Smooth muscle cell (in vitro differentiated cells): Measurements from ENCODE around the gene ARSB. TPM values are rescaled to one million over a fixed set of nuclear protein-coding genes. Genes with fewer than 3 reads are reported as not detected.

ENCODE experiments used
- DNase-seq: peaks from one replicate; lab custom pipeline; 2025; ENCODE audit not compliant: unreplicated experiment; lab: John Stamatoyannopoulos, UW
- H2AFZ ChIP-seq: fragments of 200-600 bp; sonication (generic); 2 replicates; pipeline ENCODE4 v1.6.0; 2016; ENCODE audit warnings: antibody characterized with exemption, low read depth, mild to moderate bottlenecking
- H3F3A ChIP-seq: fragments of 200-600 bp; sonication (generic); 2 replicates; pipeline ENCODE4 v1.6.0; 2017; ENCODE audit warnings: antibody characterized with exemption, low read depth
- H3K27ac ChIP-seq: fragments of 200-600 bp; sonication (generic); 2 replicates; pipeline ENCODE4 v1.5.1; 2016; ENCODE audit warnings: low read depth, mild to moderate bottlenecking
- H3K27me3 ChIP-seq: fragments of 200-600 bp; sonication (generic); 2 replicates; pipeline ENCODE4 v1.6.1; 2016; ENCODE audit warnings: low read depth, mild to moderate bottlenecking
- H3K36me3 ChIP-seq: fragments of 200-600 bp; sonication (generic); 2 replicates; pipeline ENCODE4 v1.5.1; 2016; ENCODE audit warnings: low read depth
- H3K4me1 ChIP-seq: fragments of 200-600 bp; sonication (generic); 2 replicates; pipeline ENCODE4 v1.5.1; 2016; ENCODE audit warnings: low read depth
- H3K4me2 ChIP-seq: fragments of 200-600 bp; sonication (generic); 2 replicates; pipeline ENCODE4 v1.6.0; 2016; ENCODE audit warnings: mild to moderate bottlenecking
- H3K4me3 ChIP-seq: fragments of 200-600 bp; sonication (generic); 2 replicates; pipeline ENCODE4 v1.5.1; 2016; ENCODE audit warnings: mild to moderate bottlenecking
- H3K79me2 ChIP-seq: fragments of 200-600 bp; sonication (generic); 2 replicates; pipeline ENCODE4 v1.6.0; 2016; ENCODE audit warnings: low read depth, mild to moderate bottlenecking
- H3K9ac ChIP-seq: fragments of 200-600 bp; sonication (generic); 2 replicates; pipeline ENCODE4 v1.6.0; 2016; ENCODE audit warnings: low read depth
- H3K9me3 ChIP-seq: fragments of 200-600 bp; sonication (generic); replicated peaks from 2 replicates; pipeline ENCODE4 v1.5.1; 2016; ENCODE audit warnings: low read depth
- H4K20me1 ChIP-seq: fragments of 200-600 bp; sonication (generic); 2 replicates; pipeline ENCODE4 v1.6.0; 2016; ENCODE audit warnings: low read depth
- whole genome bisulfite sequencing: methylation state at CpG from one replicate; pipeline ENCODE4 v1.1.7; 2016; ENCODE audit warnings: low lambda C conversion rate; 5-methylcytosine and 5-hydroxymethylcytosine counted together
- polyA plus RNA-seq: library from polyadenylated mRNA; unstranded; fragments of >200 nt; fragmentation: Nextera tagmentation; extraction: Ambion mirVana; gene quantifications from 2 replicates; pipeline ENCODE4 v1.2.1, GENCODE V29; 2016
- total RNA-seq: library from RNA; depleted of rRNA; stranded (reverse); fragments of >200 nt; gene quantifications from 2 replicates; pipeline ENCODE4 v1.2.3, GENCODE V29; 2014
- TF ChIP-seq, protein P1 (sequence below): fragments of 200-600 bp; sonication (generic); IDR thresholded peaks from 2 replicates; pipeline ENCODE4 v1.5.1; 2017; ENCODE audit warnings: borderline replicate concordance, mild to moderate bottlenecking, antibody characterized with exemption; ENCODE audit not compliant: insufficient read depth, poor library complexity, severe bottlenecking

Gene ARSB
- total and polyA plus RNA-seq, 2 experiments from 2014 or later = 17.5 to 23.2 TPM

DNA sequence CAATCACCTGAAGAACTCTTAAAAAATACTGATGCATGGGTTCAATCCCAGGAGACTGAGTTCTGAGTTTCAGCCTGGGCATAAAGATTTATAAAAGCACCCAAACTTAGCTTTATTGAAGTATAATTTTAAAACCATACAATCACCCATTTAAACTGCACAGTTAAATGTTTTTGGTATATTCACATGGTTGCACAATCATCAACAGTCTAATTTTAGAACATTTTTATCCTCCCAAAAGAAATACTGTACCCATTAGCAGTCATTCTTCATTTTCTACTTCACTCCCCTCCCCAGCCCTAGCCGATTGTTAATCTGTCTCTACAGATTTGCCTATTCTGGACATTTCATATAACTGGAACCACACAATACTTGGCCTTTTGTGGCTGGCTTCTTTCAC, 141.7 kb downstream of the ARSB start:
- no peak overlapping the region for H2AFZ ChIP-seq
- no peak overlapping the region for H3K9ac ChIP-seq
- no peak for DNase-seq
- H3K36me3 ChIP-seq = no peaks in the 10 kb centered on the region
- H3F3A ChIP-seq = no peaks in the 10 kb centered on the region
- WGBS = 95% methylated on average over 1 of the region's 1 CpG
- H3K79me2 ChIP-seq = no peaks in the 10 kb centered on the region
- H4K20me1 ChIP-seq = no peaks in the 10 kb centered on the region
- H3K9me3 ChIP-seq = peaks cover 4% of the 10 kb centered on the region
- no peaks in the 10 kb centered on the region for H3K27me3 ChIP-seq
- H3K27ac ChIP-seq = no peak overlapping the region
- TF ChIP-seq, protein P1, sequence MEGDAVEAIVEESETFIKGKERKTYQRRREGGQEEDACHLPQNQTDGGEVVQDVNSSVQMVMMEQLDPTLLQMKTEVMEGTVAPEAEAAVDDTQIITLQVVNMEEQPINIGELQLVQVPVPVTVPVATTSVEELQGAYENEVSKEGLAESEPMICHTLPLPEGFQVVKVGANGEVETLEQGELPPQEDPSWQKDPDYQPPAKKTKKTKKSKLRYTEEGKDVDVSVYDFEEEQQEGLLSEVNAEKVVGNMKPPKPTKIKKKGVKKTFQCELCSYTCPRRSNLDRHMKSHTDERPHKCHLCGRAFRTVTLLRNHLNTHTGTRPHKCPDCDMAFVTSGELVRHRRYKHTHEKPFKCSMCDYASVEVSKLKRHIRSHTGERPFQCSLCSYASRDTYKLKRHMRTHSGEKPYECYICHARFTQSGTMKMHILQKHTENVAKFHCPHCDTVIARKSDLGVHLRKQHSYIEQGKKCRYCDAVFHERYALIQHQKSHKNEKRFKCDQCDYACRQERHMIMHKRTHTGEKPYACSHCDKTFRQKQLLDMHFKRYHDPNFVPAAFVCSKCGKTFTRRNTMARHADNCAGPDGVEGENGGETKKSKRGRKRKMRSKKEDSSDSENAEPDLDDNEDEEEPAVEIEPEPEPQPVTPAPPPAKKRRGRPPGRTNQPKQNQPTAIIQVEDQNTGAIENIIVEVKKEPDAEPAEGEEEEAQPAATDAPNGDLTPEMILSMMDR = no peak
- H3K4me1 ChIP-seq = no peaks in the 10 kb centered on the region
- no peak overlapping the region for H3K4me2 ChIP-seq
- H3K4me3 ChIP-seq = no peak overlapping the region

GRCh38 chr5:78841767-78842166, 143.3 kb downstream of the ARSB start:
- H3K36me3 ChIP-seq = no peaks in the 10 kb centered on the region
- H3K9me3 ChIP-seq = peaks cover 4% of the 10 kb centered on the region
- H3K27me3 ChIP-seq = no peaks in the 10 kb centered on the region
- 84% methylated on average over 2 of the region's 2 CpGs for WGBS
- H2AFZ ChIP-seq = no peak overlapping the region
- H3K4me1 ChIP-seq = no peaks in the 10 kb centered on the region
- TF ChIP-seq, protein P1 = no peak
- no peak overlapping the region for H3K4me3 ChIP-seq
- no peaks in the 10 kb centered on the region for H3K79me2 ChIP-seq
- no peak overlapping the region for H3K4me2 ChIP-seq
- H3F3A ChIP-seq = no peaks in the 10 kb centered on the region
- H4K20me1 ChIP-seq = no peaks in the 10 kb centered on the region
- no peak for DNase-seq
- H3K9ac ChIP-seq = no peak overlapping the region
- no peak overlapping the region for H3K27ac ChIP-seq

- 94% methylated on average over 3 of the region's 3 CpGs for WGBS
- Histone ChIP-seq H3K4me1 (peaks cover 7% of the 10 kb centered on the region), H3K9me3 (no peaks in the 10 kb centered on the region), H3K79me2 (no peaks in the 10 kb centered on the region), H3K27ac (no peak overlapping the region), H3F3A (no peaks in the 10 kb centered on the region), H3K36me3 (no peaks in the 10 kb centered on the region), H3K27me3 (no peaks in the 10 kb centered on the region), H3K4me2 (no peak overlapping the region), H2AFZ (no peak overlapping the region), H3K9ac (no peak overlapping the region), H3K4me3 (no peak overlapping the region), H4K20me1 (no peaks in the 10 kb centered on the region)
- DNase-seq = no peak
- TF ChIP-seq, protein P1 = no peak
Observed at GRCh38 chr5:78838753-78839152, 146.4 kb downstream of the ARSB start.

- H3K27ac ChIP-seq = no peak overlapping the region
- 96% methylated on average over 5 of the region's 5 CpGs for WGBS
- H3K79me2 ChIP-seq = no peaks in the 10 kb centered on the region
- H3K4me2 ChIP-seq = no peak overlapping the region
- H3K27me3 ChIP-seq = no peaks in the 10 kb centered on the region
- no peak for DNase-seq
- no peaks in the 10 kb centered on the region for H4K20me1 ChIP-seq
- H3K9ac ChIP-seq = no peak overlapping the region
- H3K4me3 ChIP-seq = no peak overlapping the region
- TF ChIP-seq, protein P1 = no peak
- H3K4me1 ChIP-seq = peaks cover 7% of the 10 kb centered on the region
- H3K36me3 ChIP-seq = no peaks in the 10 kb centered on the region
- H3F3A ChIP-seq = no peaks in the 10 kb centered on the region
- H2AFZ ChIP-seq = no peak overlapping the region
- H3K9me3 ChIP-seq = no peaks in the 10 kb centered on the region
Observed at GRCh38 chr5:78837836-78838235, 147.3 kb downstream of the ARSB start.
